GM23338 (cell line): ENCODE data around the gene TMEM273. TPM values are rescaled to one million over a fixed set of nuclear protein-coding genes. Genes with fewer than 3 reads are reported as not detected.

ENCODE experiments used
- ATAC-seq: fragments of 200-7000 bp; cut with Tn5 transposase; 3 replicates; pipeline ENCODE4 v1.9.1; 2020
- DNase-seq: peaks from one replicate; pipeline ENCODE4 v3.0.0-alpha.2; 2015; ENCODE audit warnings: low spot score
- H2AFZ ChIP-seq: fragments of 200-600 bp; sonication (generic); 2 replicates; pipeline ENCODE4 v1.8.0; 2016; ENCODE audit warnings: antibody characterized with exemption, mild to moderate bottlenecking, moderate library complexity
- H3F3A ChIP-seq: fragments of 200-600 bp; sonication (generic); replicated peaks from 2 replicates; pipeline ENCODE4 v1.8.0; 2017; ENCODE audit warnings: antibody characterized with exemption, mixed run types, low read depth
- H3K27ac ChIP-seq: fragments of 200-600 bp; sonication (generic); 2 replicates; pipeline ENCODE4 v1.6.1; 2016; ENCODE audit warnings: low read depth
- H3K27me3 ChIP-seq: fragments of 200-600 bp; sonication (generic); 2 replicates; pipeline ENCODE4 v1.8.0; 2016; ENCODE audit warnings: mild to moderate bottlenecking, mixed run types, moderate library complexity; ENCODE audit not compliant: insufficient read depth
- H3K36me3 ChIP-seq: fragments of 200-600 bp; sonication (generic); 2 replicates; pipeline ENCODE4 v1.8.0; 2016; ENCODE audit warnings: mild to moderate bottlenecking; ENCODE audit not compliant: insufficient read depth
- H3K4me1 ChIP-seq: fragments of 200-600 bp; sonication (generic); 2 replicates; pipeline ENCODE4 v1.8.0; 2016; ENCODE audit warnings: mild to moderate bottlenecking, moderate library complexity; ENCODE audit not compliant: insufficient read depth
- H3K4me2 ChIP-seq: fragments of 200-600 bp; sonication (generic); 2 replicates; pipeline ENCODE4 v1.7.1; 2017; ENCODE audit warnings: mixed run types
- H3K4me3 ChIP-seq: fragments of 200-600 bp; sonication (generic); 2 replicates; pipeline ENCODE4 v1.6.1; 2016; ENCODE audit warnings: mixed run types
- H3K79me2 ChIP-seq: fragments of 200-600 bp; sonication (generic); replicated peaks from 2 replicates; pipeline ENCODE4 v1.8.0; 2017; ENCODE audit warnings: mild to moderate bottlenecking; ENCODE audit not compliant: insufficient read depth
- H3K9me2 ChIP-seq: fragments of 200-600 bp; sonication (generic); 2 replicates; pipeline ENCODE4 v1.8.0; 2017; ENCODE audit not compliant: insufficient read depth
- H4K20me1 ChIP-seq: fragments of 200-600 bp; sonication (generic); replicated peaks from 2 replicates; pipeline ENCODE4 v1.8.0; 2017; ENCODE audit warnings: mild to moderate bottlenecking; ENCODE audit not compliant: insufficient read depth
- H3K27ac Mint-ChIP-seq: 2 replicates; pipeline ENCODE4 v1.8.0; 2020; ENCODE audit warnings: inconsistent platforms, mild to moderate bottlenecking, moderate library complexity, mixed read lengths
- H3K27me3 Mint-ChIP-seq: 3 replicates; pipeline ENCODE4 v1.8.0; 2022; ENCODE audit warnings: low read depth, mild to moderate bottlenecking, moderate library complexity, mixed read lengths, inconsistent platforms; ENCODE audit not compliant: insufficient read depth, poor library complexity
- H3K36me3 Mint-ChIP-seq: 3 replicates; pipeline ENCODE4 v1.8.0; 2021; ENCODE audit warnings: low read depth, mild to moderate bottlenecking, inconsistent platforms, moderate library complexity, mixed read lengths
- H3K4me1 Mint-ChIP-seq: 3 replicates; pipeline ENCODE4 v1.8.0; 2020; ENCODE audit warnings: mild to moderate bottlenecking, inconsistent platforms, mixed read lengths
- H3K4me3 Mint-ChIP-seq: 3 replicates; pipeline ENCODE4 v1.8.0; 2021; ENCODE audit warnings: moderate library complexity, mild to moderate bottlenecking, inconsistent platforms, mixed read lengths
- H3K9me3 Mint-ChIP-seq: 3 replicates; pipeline ENCODE4 v1.8.0; 2020; ENCODE audit warnings: moderate library complexity, mild to moderate bottlenecking, inconsistent platforms, mixed read lengths
- CREB1 ChIP-seq: fragments of 250-450 bp; sonication (Bioruptor Pico); IDR thresholded peaks from 2 replicates; pipeline ENCODE4 v1.5.0; 2020; ENCODE audit warnings: low read depth, mild to moderate bottlenecking, moderate library complexity
- EZH2 ChIP-seq: fragments of 200-600 bp; sonication (generic); IDR thresholded peaks from one replicate; pipeline ENCODE4 v1.8.0; 2017; ENCODE audit warnings: antibody characterized with exemption, mild to moderate bottlenecking, low read depth; ENCODE audit not compliant: unreplicated experiment
- JUNB ChIP-seq: IDR thresholded peaks from one replicate; pipeline ENCODE4 v1.6.1; 2016; ENCODE audit warnings: antibody characterized with exemption; ENCODE audit not compliant: unreplicated experiment
- POLR2AphosphoS5 ChIP-seq: IDR thresholded peaks from 2 replicates; pipeline ENCODE4 v1.6.1; 2016; ENCODE audit warnings: antibody characterized with exemption, low read depth
- STAT1 ChIP-seq: IDR thresholded peaks from one replicate; pipeline ENCODE4 v1.6.1; 2016; ENCODE audit warnings: antibody characterized with exemption; ENCODE audit not compliant: unreplicated experiment
- ZNF331 ChIP-seq: fragments of 250-450 bp; sonication (Bioruptor Pico); IDR thresholded peaks from 2 replicates; pipeline ENCODE4 v1.5.0; 2020; ENCODE audit warnings: low read depth, mild to moderate bottlenecking, moderate library complexity
- polyA plus RNA-seq: library from polyadenylated mRNA; unstranded; fragments of >200 nt; fragmentation: Nextera tagmentation; extraction: Ambion mirVana; gene quantifications from 2 replicates; pipeline ENCODE4 v1.2.1, GENCODE V29; 2016
- total RNA-seq: library from RNA; depleted of rRNA; stranded (reverse); fragments of >200 nt; shearing (Covaris generic); gene quantifications from 2 replicates; pipeline ENCODE4 v1.2.3, GENCODE V29; 2014
- TF ChIP-seq, protein P1 (sequence below), 2 experiments: fragments of 200-600 bp in 1 of 2; sonication (generic) in 1 of 2; conservative IDR thresholded peaks; 2 replicates each; pipeline versions ENCODE4 v1.5.1 to v1.6.1; 2016 to 2017; ENCODE audit warnings: antibody characterized with exemption in 2 of 2, low read depth in 2 of 2, mild to moderate bottlenecking in 2 of 2, moderate library complexity in 1 of 2
- TF ChIP-seq, protein P2 (sequence below): IDR thresholded peaks from 2 replicates; pipeline ENCODE4 v1.6.1; 2016; ENCODE audit warnings: antibody characterized with exemption
- TF ChIP-seq, protein P3 (sequence below): IDR thresholded peaks from one replicate; pipeline ENCODE4 v1.6.1; 2018; ENCODE audit warnings: antibody characterized with exemption; ENCODE audit not compliant: unreplicated experiment

The TMEM273 gene
- total and polyA plus RNA-seq, 2 experiments from 2014 or later: not detected

DNA sequence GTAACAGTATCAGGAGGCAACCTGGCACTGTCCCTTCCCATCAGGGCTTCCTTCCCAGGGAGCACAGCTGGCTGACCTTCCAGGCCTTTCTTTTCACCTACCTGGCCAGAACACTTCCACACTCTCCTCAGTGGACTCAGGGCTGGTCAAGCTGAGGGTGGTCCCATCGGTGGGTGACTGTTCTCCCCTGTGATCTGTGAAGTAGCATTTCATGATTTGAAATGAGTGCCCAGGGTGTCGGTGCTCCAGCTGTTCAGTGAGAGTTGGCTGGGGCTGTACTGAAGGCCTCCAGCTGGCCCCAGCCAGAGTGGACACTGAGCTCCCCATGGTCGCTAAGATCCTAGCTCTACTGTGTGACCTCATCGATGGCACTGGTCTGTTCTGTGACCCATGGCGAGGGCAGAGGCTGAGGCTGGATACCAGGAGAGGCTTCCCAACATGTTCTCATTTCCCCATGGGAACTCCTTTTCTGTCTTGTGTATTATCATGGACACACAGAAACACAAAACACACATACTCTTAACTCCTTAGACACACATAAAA is 54.4 kb downstream of the TMEM273 start, which contains the start of gene FAM170B:
Gene FAM170B, minus strand, starts transcription at position 316 of the 543 bp plus-strand sequence. Its CDS starts 103 bp downstream, at position 213.
- H3K27ac ChIP-seq: no peak within 1 kb of the TSS
- Mint-ChIP-seq H3K4me1 (peaks cover 2% of the 10 kb centered on the region), H3K4me3 (no peak within 1 kb of the TSS), H3K9me3 (peaks cover 2% of the 10 kb centered on the region; the same call in 1 of the 3 replicates), H3K27me3 (peaks cover 4% of the 10 kb centered on the region), H3K27ac (no peak within 1 kb of the TSS; the same call in 1 of the 2 replicates), H3K36me3 (peaks cover 2% of the 10 kb centered on the region; the same call in 1 of the 3 replicates)
- no peaks in the 10 kb centered on the region for H3K79me2 ChIP-seq
- no peak within 1 kb of the TSS for H3K4me3 ChIP-seq
- H3K9me2 ChIP-seq: peaks cover 8% of the 10 kb centered on the region; the same call in 1 of the 2 replicates
- no peak within 1 kb of the TSS for H2AFZ ChIP-seq
- no peaks in the 10 kb centered on the region for H3F3A ChIP-seq
- H3K4me1 ChIP-seq: no peaks in the 10 kb centered on the region
- H3K27me3 ChIP-seq: no peaks in the 10 kb centered on the region
- H4K20me1 ChIP-seq: no peaks in the 10 kb centered on the region
- DNase-seq (no peak), ATAC-seq (no peak)
- TF ChIP-seq CREB1 (CRISPR knock-in tag) (no peak), ZNF331 (no peak), JUNB (no peak), STAT1 (no peak), POLR2AphosphoS5 (no peak), EZH2 (no peak)
- TF ChIP-seq, protein P1, sequence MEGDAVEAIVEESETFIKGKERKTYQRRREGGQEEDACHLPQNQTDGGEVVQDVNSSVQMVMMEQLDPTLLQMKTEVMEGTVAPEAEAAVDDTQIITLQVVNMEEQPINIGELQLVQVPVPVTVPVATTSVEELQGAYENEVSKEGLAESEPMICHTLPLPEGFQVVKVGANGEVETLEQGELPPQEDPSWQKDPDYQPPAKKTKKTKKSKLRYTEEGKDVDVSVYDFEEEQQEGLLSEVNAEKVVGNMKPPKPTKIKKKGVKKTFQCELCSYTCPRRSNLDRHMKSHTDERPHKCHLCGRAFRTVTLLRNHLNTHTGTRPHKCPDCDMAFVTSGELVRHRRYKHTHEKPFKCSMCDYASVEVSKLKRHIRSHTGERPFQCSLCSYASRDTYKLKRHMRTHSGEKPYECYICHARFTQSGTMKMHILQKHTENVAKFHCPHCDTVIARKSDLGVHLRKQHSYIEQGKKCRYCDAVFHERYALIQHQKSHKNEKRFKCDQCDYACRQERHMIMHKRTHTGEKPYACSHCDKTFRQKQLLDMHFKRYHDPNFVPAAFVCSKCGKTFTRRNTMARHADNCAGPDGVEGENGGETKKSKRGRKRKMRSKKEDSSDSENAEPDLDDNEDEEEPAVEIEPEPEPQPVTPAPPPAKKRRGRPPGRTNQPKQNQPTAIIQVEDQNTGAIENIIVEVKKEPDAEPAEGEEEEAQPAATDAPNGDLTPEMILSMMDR (conservative IDR thresholded peaks at IDR 0.05; ENCODE audit: low read depth in 2 of 2): no peak
- TF ChIP-seq, protein P2, sequence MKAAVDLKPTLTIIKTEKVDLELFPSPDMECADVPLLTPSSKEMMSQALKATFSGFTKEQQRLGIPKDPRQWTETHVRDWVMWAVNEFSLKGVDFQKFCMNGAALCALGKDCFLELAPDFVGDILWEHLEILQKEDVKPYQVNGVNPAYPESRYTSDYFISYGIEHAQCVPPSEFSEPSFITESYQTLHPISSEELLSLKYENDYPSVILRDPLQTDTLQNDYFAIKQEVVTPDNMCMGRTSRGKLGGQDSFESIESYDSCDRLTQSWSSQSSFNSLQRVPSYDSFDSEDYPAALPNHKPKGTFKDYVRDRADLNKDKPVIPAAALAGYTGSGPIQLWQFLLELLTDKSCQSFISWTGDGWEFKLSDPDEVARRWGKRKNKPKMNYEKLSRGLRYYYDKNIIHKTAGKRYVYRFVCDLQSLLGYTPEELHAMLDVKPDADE: no peak
- TF ChIP-seq, protein P3, sequence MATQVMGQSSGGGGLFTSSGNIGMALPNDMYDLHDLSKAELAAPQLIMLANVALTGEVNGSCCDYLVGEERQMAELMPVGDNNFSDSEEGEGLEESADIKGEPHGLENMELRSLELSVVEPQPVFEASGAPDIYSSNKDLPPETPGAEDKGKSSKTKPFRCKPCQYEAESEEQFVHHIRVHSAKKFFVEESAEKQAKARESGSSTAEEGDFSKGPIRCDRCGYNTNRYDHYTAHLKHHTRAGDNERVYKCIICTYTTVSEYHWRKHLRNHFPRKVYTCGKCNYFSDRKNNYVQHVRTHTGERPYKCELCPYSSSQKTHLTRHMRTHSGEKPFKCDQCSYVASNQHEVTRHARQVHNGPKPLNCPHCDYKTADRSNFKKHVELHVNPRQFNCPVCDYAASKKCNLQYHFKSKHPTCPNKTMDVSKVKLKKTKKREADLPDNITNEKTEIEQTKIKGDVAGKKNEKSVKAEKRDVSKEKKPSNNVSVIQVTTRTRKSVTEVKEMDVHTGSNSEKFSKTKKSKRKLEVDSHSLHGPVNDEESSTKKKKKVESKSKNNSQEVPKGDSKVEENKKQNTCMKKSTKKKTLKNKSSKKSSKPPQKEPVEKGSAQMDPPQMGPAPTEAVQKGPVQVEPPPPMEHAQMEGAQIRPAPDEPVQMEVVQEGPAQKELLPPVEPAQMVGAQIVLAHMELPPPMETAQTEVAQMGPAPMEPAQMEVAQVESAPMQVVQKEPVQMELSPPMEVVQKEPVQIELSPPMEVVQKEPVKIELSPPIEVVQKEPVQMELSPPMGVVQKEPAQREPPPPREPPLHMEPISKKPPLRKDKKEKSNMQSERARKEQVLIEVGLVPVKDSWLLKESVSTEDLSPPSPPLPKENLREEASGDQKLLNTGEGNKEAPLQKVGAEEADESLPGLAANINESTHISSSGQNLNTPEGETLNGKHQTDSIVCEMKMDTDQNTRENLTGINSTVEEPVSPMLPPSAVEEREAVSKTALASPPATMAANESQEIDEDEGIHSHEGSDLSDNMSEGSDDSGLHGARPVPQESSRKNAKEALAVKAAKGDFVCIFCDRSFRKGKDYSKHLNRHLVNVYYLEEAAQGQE: no peak
- no peak within 1 kb of the TSS for H3K4me2 ChIP-seq
- no peaks in the 10 kb centered on the region for H3K36me3 ChIP-seq
